GM23248 (cell line): ENCODE data around the gene ATG16L2. TPM values are rescaled to one million over a fixed set of nuclear protein-coding genes. Genes with fewer than 3 reads are reported as not detected.
A peak's percentile ranks its signal among the peaks of the same experiment; 100 is the strongest.

Experiments
- DNase-seq: peaks from one replicate; pipeline ENCODE4 v3.0.0-alpha.2; 2015
- H2AFZ ChIP-seq: fragments of 200-600 bp; sonication (generic); 2 replicates; pipeline ENCODE4 v1.6.1; 2016; ENCODE audit warnings: antibody characterized with exemption
- H3F3A ChIP-seq: fragments of 200-600 bp; sonication (generic); 2 replicates; pipeline ENCODE4 v1.6.1; 2016; ENCODE audit warnings: mild to moderate bottlenecking, antibody characterized with exemption, mixed run types; ENCODE audit not compliant: insufficient read depth
- H3K27ac ChIP-seq: fragments of 200-600 bp; sonication (generic); 2 replicates; pipeline ENCODE4 v1.5.1; 2016; ENCODE audit warnings: mild to moderate bottlenecking
- H3K27me3 ChIP-seq: fragments of 200-600 bp; sonication (generic); replicated peaks from 2 replicates; pipeline ENCODE4 v1.6.1; 2016; ENCODE audit warnings: mild to moderate bottlenecking; ENCODE audit not compliant: insufficient read depth
- H3K36me3 ChIP-seq: fragments of 200-600 bp; sonication (generic); 2 replicates; pipeline ENCODE4 v1.6.1; 2016; ENCODE audit warnings: low read depth, mild to moderate bottlenecking
- H3K4me1 ChIP-seq: fragments of 200-600 bp; sonication (generic); 2 replicates; pipeline ENCODE4 v1.6.1; 2016; ENCODE audit warnings: mild to moderate bottlenecking; ENCODE audit not compliant: insufficient read depth
- H3K4me2 ChIP-seq: fragments of 200-600 bp; sonication (generic); one replicate; pipeline ENCODE4 v1.6.1; 2016; ENCODE audit warnings: mild to moderate bottlenecking; ENCODE audit not compliant: unreplicated experiment
- H3K4me3 ChIP-seq: fragments of 200-600 bp; sonication (generic); 2 replicates; pipeline ENCODE4 v1.5.1; 2016; ENCODE audit warnings: mild to moderate bottlenecking
- H3K79me2 ChIP-seq: fragments of 200-600 bp; sonication (generic); 2 replicates; pipeline ENCODE4 v1.6.1; 2016; ENCODE audit warnings: mild to moderate bottlenecking; ENCODE audit not compliant: insufficient read depth
- H3K9ac ChIP-seq: fragments of 200-600 bp; sonication (generic); 2 replicates; pipeline ENCODE4 v1.6.1; 2016; ENCODE audit warnings: mild to moderate bottlenecking
- H3K9me2 ChIP-seq: fragments of 200-600 bp; sonication (generic); 2 replicates; pipeline ENCODE4 v1.6.1; 2016; ENCODE audit warnings: mixed run types, mild to moderate bottlenecking, moderate library complexity; ENCODE audit not compliant: insufficient read depth
- H3K9me3 ChIP-seq: fragments of 200-600 bp; sonication (generic); one replicate; pipeline ENCODE4 v1.6.1; 2017; ENCODE audit warnings: low read depth
- H4K20me1 ChIP-seq: fragments of 200-600 bp; sonication (generic); 2 replicates; pipeline ENCODE4 v1.6.0; 2016; ENCODE audit not compliant: insufficient read depth
- EZH2 ChIP-seq: fragments of 200-600 bp; sonication (generic); IDR thresholded peaks from 2 replicates; pipeline ENCODE4 v1.6.1; 2018; ENCODE audit warnings: antibody characterized with exemption, mild to moderate bottlenecking; ENCODE audit not compliant: insufficient read depth, poor library complexity, severe bottlenecking
- EZH2phosphoT487 ChIP-seq: fragments of 200-600 bp; sonication (generic); IDR thresholded peaks from 2 replicates; pipeline ENCODE4 v1.6.1; 2018; ENCODE audit warnings: antibody characterized with exemption, moderate library complexity, mild to moderate bottlenecking, low read depth; ENCODE audit not compliant: insufficient read depth
- WGBS, 2 experiments: methylation state at CpG; one replicate each; pipeline ENCODE4 v1.1.6; 2015 to 2017; ENCODE audit warnings: low lambda C conversion rate in 2 of 2, low coverage in 1 of 2; ENCODE audit errors: missing lambda C conversion rate in 2 of 2; 5-methylcytosine and 5-hydroxymethylcytosine counted together
- in situ Hi-C: fragments of 300-500 bp; cut with MboI; formaldehyde crosslinking; loops from 2 replicates; pipeline ENCODE4 v1.15.0; 2020
- polyA plus RNA-seq: library from polyadenylated mRNA; unstranded; fragments of >200 nt; fragmentation: Nextera tagmentation; extraction: Ambion mirVana; gene quantifications from 2 replicates; pipeline ENCODE4 v1.2.1, GENCODE V29; 2016
- total RNA-seq: library from RNA; depleted of rRNA; stranded (reverse); fragments of >200 nt; shearing (Covaris generic); gene quantifications from 2 replicates; pipeline ENCODE4 v1.2.3, GENCODE V29; 2014

The ATG16L2 gene
- total and polyA plus RNA-seq, 2 experiments from 2014 or later, result 12.3 to 14.3 TPM

DNA sequence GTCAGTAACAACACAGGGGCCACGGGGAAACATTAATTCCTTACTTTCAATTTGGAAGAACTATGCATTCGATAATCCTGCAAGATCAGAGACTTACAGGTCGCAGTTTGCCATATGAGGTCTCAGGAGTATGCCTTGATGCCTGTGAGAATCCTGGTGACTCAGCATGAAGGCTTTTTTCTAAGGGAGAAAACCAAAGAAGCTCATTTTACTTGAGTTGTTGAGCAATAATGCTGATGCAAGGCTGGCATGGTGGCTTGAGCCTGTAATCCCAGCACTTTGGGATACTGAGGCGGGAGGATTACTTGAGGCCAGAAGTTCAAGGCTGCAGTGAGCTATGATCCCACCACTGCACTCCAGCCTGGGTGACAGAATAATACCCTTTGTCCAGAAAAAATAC is 26.6 kb downstream of the ATG16L2 start:
- Histone ChIP-seq H2AFZ (no peak overlapping the region), H3K9me3 (no peaks in the 10 kb centered on the region), H3K79me2 (no peaks in the 10 kb centered on the region), H3K27me3 (no peaks in the 10 kb centered on the region), H4K20me1 (no peaks in the 10 kb centered on the region), H3K9me2 (no peaks in the 10 kb centered on the region), H3K9ac (no peak overlapping the region), H3F3A (peaks cover 47% of the 10 kb centered on the region), H3K36me3 (peaks cover 5% of the 10 kb centered on the region; the same call in 1 of the 2 replicates), H3K4me2 (no peak overlapping the region), H3K4me1 (peaks cover 24% of the 10 kb centered on the region), H3K4me3 (no peak overlapping the region), H3K27ac (peak overlapping the region; percentile 64)
- WGBS, 2 experiments, result 67 to 70% methylated on average over 4 of the region's 4 CpGs
- TF ChIP-seq EZH2phosphoT487 (no peak), EZH2 (no peak)
- DNase-seq, result peak; percentile 91
- in situ Hi-C loops, result loop anchor here (25.0 kb wide), 1 partner anchor 447 kb away; no protein-coding TSS in a partner anchor

DNA sequence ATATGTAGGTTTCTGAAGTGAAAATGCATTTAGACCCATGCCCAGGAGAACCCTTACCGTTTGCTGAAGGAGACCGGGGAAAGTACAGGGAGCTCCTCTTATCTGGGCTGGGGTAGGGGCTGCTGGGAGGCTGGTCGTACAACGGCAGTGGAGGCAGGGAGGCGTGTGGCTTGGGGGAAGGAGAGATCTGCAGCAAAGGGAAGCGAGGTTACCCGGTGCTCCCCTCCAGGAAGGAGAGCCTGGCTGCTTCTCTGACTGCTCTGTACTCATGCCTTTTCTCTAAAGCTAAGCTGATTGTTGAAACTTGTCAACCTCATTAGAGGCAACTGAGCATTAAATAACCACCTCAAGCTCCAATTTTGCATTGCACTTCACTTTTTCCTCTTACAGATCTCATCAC is 27.2 kb downstream of the ATG16L2 start:
- WGBS, 2 experiments, result 97 to 98% methylated on average over 7 of the region's 7 CpGs
- no peaks in the 10 kb centered on the region for H4K20me1 ChIP-seq
- H3F3A ChIP-seq, result peaks cover 47% of the 10 kb centered on the region
- H3K9me3 ChIP-seq, result no peaks in the 10 kb centered on the region
- no peak for DNase-seq
- no peak overlapping the region for H2AFZ ChIP-seq
- H3K27ac ChIP-seq, result peak overlapping the region; percentile 64; the same call in 1 of the 2 replicates
- no peaks in the 10 kb centered on the region for H3K9me2 ChIP-seq
- no peaks in the 10 kb centered on the region for H3K79me2 ChIP-seq
- TF ChIP-seq EZH2 (no peak), EZH2phosphoT487 (no peak)
- peaks cover 5% of the 10 kb centered on the region; the same call in 1 of the 2 replicates for H3K36me3 ChIP-seq
- in situ Hi-C loops, result loop anchor here (25.0 kb wide), 1 partner anchor 446 kb away; no protein-coding TSS in a partner anchor
- no peaks in the 10 kb centered on the region for H3K27me3 ChIP-seq
- no peak overlapping the region for H3K9ac ChIP-seq
- peaks cover 24% of the 10 kb centered on the region for H3K4me1 ChIP-seq
- H3K4me3 ChIP-seq, result no peak overlapping the region
- no peak overlapping the region for H3K4me2 ChIP-seq

DNA sequence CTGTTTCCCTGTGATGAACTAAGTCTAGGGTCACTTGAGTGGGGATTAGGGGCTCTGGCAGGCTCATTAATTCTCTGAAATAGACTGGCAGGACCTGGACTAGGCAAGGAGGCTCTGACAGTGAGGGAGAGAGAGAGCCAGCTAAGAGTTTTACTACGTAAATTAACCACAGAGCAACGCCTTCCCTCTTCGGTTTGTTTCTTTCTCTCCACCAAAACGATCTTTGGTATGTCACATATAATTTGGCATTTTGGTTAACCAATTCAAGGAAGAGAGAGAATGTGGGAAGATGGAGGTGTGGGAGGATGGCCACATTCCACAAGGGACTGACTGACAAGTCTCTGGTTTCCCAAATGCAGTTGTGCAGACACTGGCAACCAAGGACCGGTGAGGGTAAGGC is 27.9 kb downstream of the ATG16L2 start:
- no peak for DNase-seq
- Histone ChIP-seq H3K27ac (no peak overlapping the region), H4K20me1 (no peaks in the 10 kb centered on the region), H3K27me3 (no peaks in the 10 kb centered on the region), H2AFZ (no peak overlapping the region), H3K79me2 (no peaks in the 10 kb centered on the region), H3K4me1 (peaks cover 24% of the 10 kb centered on the region), H3K9me3 (no peaks in the 10 kb centered on the region), H3K4me2 (no peak overlapping the region), H3K9me2 (no peaks in the 10 kb centered on the region), H3K4me3 (no peak overlapping the region), H3K9ac (no peak overlapping the region), H3F3A (peaks cover 43% of the 10 kb centered on the region), H3K36me3 (no peaks in the 10 kb centered on the region)
- in situ Hi-C loops, result loop anchor here (25.0 kb wide), 1 partner anchor 445 kb away; no protein-coding TSS in a partner anchor
- WGBS, 2 experiments, result 89 to 99% methylated on average over 5 of the region's 5 CpGs
- TF ChIP-seq EZH2, result no peak
- TF ChIP-seq EZH2phosphoT487, result no peak

DNA sequence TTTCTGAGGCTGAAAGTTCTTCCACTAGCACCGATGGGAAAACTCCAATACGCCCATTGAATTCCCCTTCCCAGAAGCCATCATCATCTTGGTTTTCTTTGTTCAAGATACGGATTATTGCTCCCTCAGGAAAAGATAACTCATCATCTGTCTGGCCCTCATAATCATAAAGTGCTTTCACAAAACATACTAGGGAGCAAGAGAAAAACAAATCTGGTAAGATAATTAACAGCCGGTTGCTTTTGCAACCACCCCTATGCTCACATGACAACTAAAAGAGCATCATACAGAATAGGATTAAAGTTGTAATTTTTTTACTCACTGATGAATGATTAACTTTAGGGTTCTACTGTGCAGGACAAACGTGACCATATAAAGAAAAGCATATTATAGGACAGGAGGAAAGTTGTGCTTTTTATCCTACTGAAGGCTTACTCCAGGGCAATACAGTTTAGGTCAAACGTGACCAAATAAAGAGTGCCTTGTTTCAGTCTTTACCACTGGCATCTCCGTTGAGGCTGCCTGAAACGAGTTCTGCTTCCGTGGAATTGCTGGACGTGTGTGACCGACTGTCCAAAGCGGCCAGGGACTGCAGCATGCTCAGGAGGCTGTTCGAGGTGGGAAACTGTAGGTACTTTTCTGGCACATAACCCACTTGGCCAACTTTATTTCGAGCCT is 28.6 kb downstream of the ATG16L2 start:
- Histone ChIP-seq H3F3A (peaks cover 36% of the 10 kb centered on the region), H3K4me3 (no peak overlapping the region), H3K4me2 (no peak overlapping the region), H3K27me3 (no peaks in the 10 kb centered on the region), H4K20me1 (no peaks in the 10 kb centered on the region), H2AFZ (no peak overlapping the region), H3K9me3 (no peaks in the 10 kb centered on the region), H3K79me2 (no peaks in the 10 kb centered on the region), H3K36me3 (no peaks in the 10 kb centered on the region), H3K27ac (no peak overlapping the region), H3K4me1 (peaks cover 24% of the 10 kb centered on the region), H3K9ac (no peak overlapping the region), H3K9me2 (no peaks in the 10 kb centered on the region)
- WGBS, 2 experiments, result 93 to 95% methylated on average over 14 of the region's 14 CpGs
- TF ChIP-seq EZH2phosphoT487 (no peak), EZH2 (no peak)
- DNase-seq, result no peak
- in situ Hi-C loops, result loop anchor here (25.0 kb wide), 1 partner anchor 445 kb away; no protein-coding TSS in a partner anchor
